ENCODE measurements around the gene ETV3. TPM values are rescaled to one million over a fixed set of nuclear protein-coding genes. Genes with fewer than 3 reads are reported as not detected.

Gene ETV3
- total RNA-seq, 1 donor from 2014 or later, result 19.5 TPM

DNA sequence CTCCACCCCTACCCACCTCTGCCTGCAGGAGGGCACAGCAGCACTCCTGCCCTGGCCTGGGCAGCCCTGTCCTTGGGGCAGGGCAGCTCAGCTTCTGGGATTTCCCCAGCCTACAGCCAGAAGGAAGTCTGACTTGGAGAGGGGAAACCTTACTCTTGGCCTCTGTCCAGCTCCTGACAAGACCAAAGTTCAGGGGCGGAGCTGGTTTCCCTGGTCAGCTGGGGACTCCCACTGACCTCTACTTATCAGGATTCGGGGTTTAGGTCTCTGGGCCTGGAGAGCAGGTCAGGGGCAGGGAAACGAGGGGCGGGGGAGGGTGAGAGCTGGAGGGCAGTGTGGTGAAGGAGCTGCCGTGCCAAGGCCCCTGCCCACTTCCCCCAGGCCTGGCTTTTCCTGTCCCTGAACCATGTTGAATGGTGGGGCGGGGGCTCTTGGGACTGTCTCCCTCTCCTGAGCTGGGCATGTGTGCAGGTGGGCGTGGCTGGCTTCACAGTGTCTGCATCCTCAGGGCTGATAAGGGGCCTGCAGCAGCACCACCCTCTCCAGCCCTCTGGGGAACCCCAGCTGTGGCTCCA is 16.8 kb upstream of the ETV3 start:
- no peak overlapping the region for H3K4me3 Mint-ChIP-seq
- H3K27ac Mint-ChIP-seq, result no peak overlapping the region
- no peaks in the 10 kb centered on the region for H3K36me3 Mint-ChIP-seq
- H2AFZ ChIP-seq (replicated peaks), result no peak overlapping the region
- peaks cover 24% of the 10 kb centered on the region for H3K4me1 Mint-ChIP-seq
- H3F3A ChIP-seq (ENCODE audit: low read depth), result peaks cover 5% of the 10 kb centered on the region
- no peak overlapping the region for H3K27ac ChIP-seq
- H3K79me2 ChIP-seq (ENCODE audit: low read depth), result no peaks in the 10 kb centered on the region
- DNase-seq (ENCODE audit: low spot score), result no peak
- no peaks in the 10 kb centered on the region for H4K20me1 ChIP-seq (ENCODE audit: low read depth)
- H3K9ac ChIP-seq, result no peak overlapping the region
- TF ChIP-seq EZH2phosphoT487 (IDR thresholded peaks at IDR 0.05), result no peak
- TF ChIP-seq, protein P1, sequence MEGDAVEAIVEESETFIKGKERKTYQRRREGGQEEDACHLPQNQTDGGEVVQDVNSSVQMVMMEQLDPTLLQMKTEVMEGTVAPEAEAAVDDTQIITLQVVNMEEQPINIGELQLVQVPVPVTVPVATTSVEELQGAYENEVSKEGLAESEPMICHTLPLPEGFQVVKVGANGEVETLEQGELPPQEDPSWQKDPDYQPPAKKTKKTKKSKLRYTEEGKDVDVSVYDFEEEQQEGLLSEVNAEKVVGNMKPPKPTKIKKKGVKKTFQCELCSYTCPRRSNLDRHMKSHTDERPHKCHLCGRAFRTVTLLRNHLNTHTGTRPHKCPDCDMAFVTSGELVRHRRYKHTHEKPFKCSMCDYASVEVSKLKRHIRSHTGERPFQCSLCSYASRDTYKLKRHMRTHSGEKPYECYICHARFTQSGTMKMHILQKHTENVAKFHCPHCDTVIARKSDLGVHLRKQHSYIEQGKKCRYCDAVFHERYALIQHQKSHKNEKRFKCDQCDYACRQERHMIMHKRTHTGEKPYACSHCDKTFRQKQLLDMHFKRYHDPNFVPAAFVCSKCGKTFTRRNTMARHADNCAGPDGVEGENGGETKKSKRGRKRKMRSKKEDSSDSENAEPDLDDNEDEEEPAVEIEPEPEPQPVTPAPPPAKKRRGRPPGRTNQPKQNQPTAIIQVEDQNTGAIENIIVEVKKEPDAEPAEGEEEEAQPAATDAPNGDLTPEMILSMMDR (IDR thresholded peaks at IDR 0.05), result no peak
- no peak for TF ChIP-seq EZH2 (IDR thresholded peaks at IDR 0.05)
- no peak overlapping the region for H3K4me2 ChIP-seq
- no peaks in the 10 kb centered on the region for H3K9me3 ChIP-seq (ENCODE audit: low read depth)
- no peaks in the 10 kb centered on the region for H3K27me3 ChIP-seq
- H3K9me3 Mint-ChIP-seq, result no peaks in the 10 kb centered on the region
- peaks cover 2% of the 10 kb centered on the region for H3K27me3 Mint-ChIP-seq (ENCODE audit: insufficient read depth, low read depth)
- peaks cover 31% of the 10 kb centered on the region for H3K4me1 ChIP-seq
- H3K4me3 ChIP-seq, result no peak overlapping the region
- no peaks in the 10 kb centered on the region for H3K36me3 ChIP-seq

DNA sequence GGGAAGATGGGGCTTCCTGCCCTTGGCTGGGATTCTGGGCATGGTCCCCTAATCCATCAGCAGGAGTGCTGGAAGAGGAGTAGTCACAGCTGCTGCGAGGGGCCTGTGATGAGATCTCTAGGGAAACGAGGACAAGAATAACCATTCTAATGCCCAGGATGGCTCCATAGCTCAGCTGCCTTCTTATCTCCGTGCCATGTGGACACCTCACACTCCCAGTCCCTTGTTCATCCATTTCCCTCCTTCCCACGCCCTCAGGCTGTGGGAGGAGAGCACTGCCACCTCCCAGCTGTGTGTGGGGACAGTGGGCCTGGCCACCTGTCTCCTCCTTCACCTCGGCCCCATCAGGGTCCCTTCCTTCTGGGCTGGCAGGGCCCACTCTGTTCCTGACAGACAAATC is 16.1 kb upstream of the ETV3 start:
- Histone ChIP-seq H3K36me3 (no peaks in the 10 kb centered on the region), H3K27me3 (no peaks in the 10 kb centered on the region), H3K9ac (no peak overlapping the region), H3K9me3 (ENCODE audit: low read depth) (no peaks in the 10 kb centered on the region), H2AFZ (replicated peaks) (no peak overlapping the region), H4K20me1 (ENCODE audit: low read depth) (no peaks in the 10 kb centered on the region), H3K27ac (no peak overlapping the region), H3F3A (ENCODE audit: low read depth) (peaks cover 2% of the 10 kb centered on the region), H3K4me2 (no peak overlapping the region), H3K4me3 (no peak overlapping the region), H3K79me2 (ENCODE audit: low read depth) (no peaks in the 10 kb centered on the region), H3K4me1 (peaks cover 28% of the 10 kb centered on the region)
- H3K27ac Mint-ChIP-seq, result no peak overlapping the region
- no peaks in the 10 kb centered on the region for H3K36me3 Mint-ChIP-seq
- no peaks in the 10 kb centered on the region for H3K9me3 Mint-ChIP-seq
- peaks cover 24% of the 10 kb centered on the region for H3K4me1 Mint-ChIP-seq
- TF ChIP-seq, protein P1 (IDR thresholded peaks at IDR 0.05), result no peak
- no peak for TF ChIP-seq EZH2phosphoT487 (IDR thresholded peaks at IDR 0.05)
- no peak for TF ChIP-seq EZH2 (IDR thresholded peaks at IDR 0.05)
- H3K4me3 Mint-ChIP-seq, result no peak overlapping the region
- H3K27me3 Mint-ChIP-seq (ENCODE audit: insufficient read depth, low read depth), result peaks cover 2% of the 10 kb centered on the region
- DNase-seq (ENCODE audit: low spot score), result no peak

DNA sequence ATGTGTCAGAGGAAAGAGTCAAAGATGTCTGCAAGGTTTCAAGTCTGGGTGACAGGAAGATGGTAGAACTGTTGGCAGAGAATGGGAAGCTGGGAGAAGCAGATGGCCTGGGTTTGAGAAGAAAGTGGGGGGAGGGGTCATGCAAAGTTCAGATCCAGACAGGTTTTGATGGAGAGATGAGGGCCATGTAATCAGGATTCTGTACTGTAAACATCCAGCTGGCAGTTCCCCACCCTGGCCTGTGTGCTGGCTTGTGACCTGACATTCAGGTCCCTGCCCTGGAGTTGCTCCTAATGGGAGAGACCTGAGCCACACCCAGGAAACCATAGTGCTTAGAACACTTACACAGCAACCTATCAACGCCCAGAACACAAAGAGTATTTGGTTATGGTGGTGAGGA is 15.6 kb upstream of the ETV3 start:
- peaks cover 2% of the 10 kb centered on the region for H3K27me3 Mint-ChIP-seq (ENCODE audit: insufficient read depth, low read depth)
- Histone ChIP-seq H3K36me3 (no peaks in the 10 kb centered on the region), H3K9ac (no peak overlapping the region), H3F3A (ENCODE audit: low read depth) (no peaks in the 10 kb centered on the region), H3K79me2 (ENCODE audit: low read depth) (no peaks in the 10 kb centered on the region), H4K20me1 (ENCODE audit: low read depth) (no peaks in the 10 kb centered on the region), H3K27ac (no peak overlapping the region), H3K4me1 (peaks cover 25% of the 10 kb centered on the region), H3K27me3 (no peaks in the 10 kb centered on the region), H2AFZ (replicated peaks) (no peak overlapping the region), H3K4me2 (no peak overlapping the region), H3K9me3 (ENCODE audit: low read depth) (no peaks in the 10 kb centered on the region), H3K4me3 (no peak overlapping the region)
- DNase-seq (ENCODE audit: low spot score), result no peak
- H3K4me3 Mint-ChIP-seq, result no peak overlapping the region
- H3K9me3 Mint-ChIP-seq, result peaks cover 2% of the 10 kb centered on the region
- H3K27ac Mint-ChIP-seq, result no peak overlapping the region
- peaks cover 20% of the 10 kb centered on the region for H3K4me1 Mint-ChIP-seq
- TF ChIP-seq, protein P1 (IDR thresholded peaks at IDR 0.05), result no peak
- no peak for TF ChIP-seq EZH2 (IDR thresholded peaks at IDR 0.05)
- no peak for TF ChIP-seq EZH2phosphoT487 (IDR thresholded peaks at IDR 0.05)
- H3K36me3 Mint-ChIP-seq, result no peaks in the 10 kb centered on the region
